ENCODE results near the gene MAFG. TPM values are rescaled to one million over a fixed set of nuclear protein-coding genes. Genes with fewer than 3 reads are reported as not detected.
A peak's percentile ranks its signal among the peaks of the same experiment; 100 is the strongest.

MAFG gene
- total RNA-seq, 1 donor from 2014 or later = 35.8 TPM

DNA sequence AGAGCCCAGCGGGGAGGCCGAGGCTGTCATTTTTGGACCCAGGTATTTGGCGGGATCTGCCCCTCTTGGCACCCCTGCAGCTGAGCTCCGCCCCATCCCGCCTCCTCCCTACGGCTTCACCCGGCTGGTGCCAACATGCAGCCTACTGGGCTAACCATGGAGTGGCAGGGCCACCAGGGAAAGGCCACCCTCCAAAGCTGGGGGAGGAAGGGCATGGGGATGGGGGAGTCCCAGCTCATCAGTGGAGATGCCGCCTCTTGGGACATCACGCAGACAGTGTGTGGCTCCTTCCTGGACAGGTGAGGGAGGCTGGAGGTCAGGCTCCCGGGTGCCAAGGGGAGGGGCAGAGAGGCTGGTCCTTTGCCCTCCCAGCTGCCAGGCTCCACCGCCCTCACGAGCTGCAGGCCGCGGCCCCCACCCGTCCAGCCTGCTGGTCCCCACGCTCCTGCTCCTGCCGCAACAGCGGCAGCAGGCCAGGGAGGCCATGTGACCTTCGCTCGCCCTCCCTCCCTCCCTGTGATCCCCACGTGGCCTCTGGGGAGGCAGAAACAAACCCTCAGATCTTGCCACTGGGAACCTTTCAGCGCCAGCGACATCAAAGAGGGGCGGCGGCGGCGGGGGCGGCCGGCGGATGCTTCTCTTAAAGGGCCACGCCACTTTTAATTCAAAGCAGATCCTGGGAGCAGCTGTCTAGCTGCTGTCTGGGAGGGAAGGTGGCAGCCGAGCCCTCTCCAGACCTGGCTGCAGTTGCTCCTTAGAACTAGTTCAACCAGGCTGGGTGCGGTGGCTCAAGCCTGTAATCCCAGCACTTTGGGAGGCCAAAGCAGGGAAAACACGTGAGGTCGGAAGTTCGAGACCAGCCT is 40.2 kb upstream of the MAFG start:
- Mint-ChIP-seq H3K9me3 (ENCODE audit: unreplicated experiment) (peaks cover 5% of the 10 kb centered on the region), H3K27me3 (ENCODE audit: low read depth, unreplicated experiment) (peaks cover 12% of the 10 kb centered on the region), H3K36me3 (ENCODE audit: low read depth, unreplicated experiment) (no peaks in the 10 kb centered on the region), H3K27ac (ENCODE audit: unreplicated experiment) (peak overlapping the region; percentile 26), H3K4me1 (ENCODE audit: low read depth, unreplicated experiment) (peaks cover 2% of the 10 kb centered on the region), H3K4me3 (ENCODE audit: unreplicated experiment) (no peak overlapping the region)
- FAIRE-seq = no peak
- peak; percentile 36 for DNase-seq (ENCODE audit: low read depth)
- Histone ChIP-seq H3K9ac (ENCODE audit: low read length) (no peak overlapping the region), H3K4me3 (ENCODE audit: insufficient read depth, low read depth, low read length) (no peak overlapping the region), H2AFZ (ENCODE audit: low read depth, low read length) (peak overlapping the region; percentile 52), H3K4me1 (ENCODE audit: insufficient read depth, low read length) (peaks cover 7% of the 10 kb centered on the region), H4K20me1 (ENCODE audit: insufficient read depth, low read length) (no peaks in the 10 kb centered on the region), H3K27me3 (ENCODE audit: insufficient read depth, low read length) (peaks cover 21% of the 10 kb centered on the region), H3K79me2 (ENCODE audit: insufficient read depth, low read length) (no peaks in the 10 kb centered on the region), H3K9me3 (ENCODE audit: insufficient read depth, low read depth, low read length) (no peaks in the 10 kb centered on the region), H3K27ac (ENCODE audit: low read depth, low read length) (no peak overlapping the region), H3K4me2 (ENCODE audit: low read length) (peak overlapping the region; percentile 68), H3K36me3 (ENCODE audit: insufficient read depth, low read length) (no peaks in the 10 kb centered on the region)
- TF ChIP-seq EZH2 (IDR thresholded peaks at IDR 0.05; ENCODE audit: insufficient read depth, low read length) = no peak
- TF ChIP-seq, protein P1, sequence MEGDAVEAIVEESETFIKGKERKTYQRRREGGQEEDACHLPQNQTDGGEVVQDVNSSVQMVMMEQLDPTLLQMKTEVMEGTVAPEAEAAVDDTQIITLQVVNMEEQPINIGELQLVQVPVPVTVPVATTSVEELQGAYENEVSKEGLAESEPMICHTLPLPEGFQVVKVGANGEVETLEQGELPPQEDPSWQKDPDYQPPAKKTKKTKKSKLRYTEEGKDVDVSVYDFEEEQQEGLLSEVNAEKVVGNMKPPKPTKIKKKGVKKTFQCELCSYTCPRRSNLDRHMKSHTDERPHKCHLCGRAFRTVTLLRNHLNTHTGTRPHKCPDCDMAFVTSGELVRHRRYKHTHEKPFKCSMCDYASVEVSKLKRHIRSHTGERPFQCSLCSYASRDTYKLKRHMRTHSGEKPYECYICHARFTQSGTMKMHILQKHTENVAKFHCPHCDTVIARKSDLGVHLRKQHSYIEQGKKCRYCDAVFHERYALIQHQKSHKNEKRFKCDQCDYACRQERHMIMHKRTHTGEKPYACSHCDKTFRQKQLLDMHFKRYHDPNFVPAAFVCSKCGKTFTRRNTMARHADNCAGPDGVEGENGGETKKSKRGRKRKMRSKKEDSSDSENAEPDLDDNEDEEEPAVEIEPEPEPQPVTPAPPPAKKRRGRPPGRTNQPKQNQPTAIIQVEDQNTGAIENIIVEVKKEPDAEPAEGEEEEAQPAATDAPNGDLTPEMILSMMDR (IDR thresholded peaks at IDR 0.05; ENCODE audit: insufficient read depth, low read depth, low read length) = no peak

DNA sequence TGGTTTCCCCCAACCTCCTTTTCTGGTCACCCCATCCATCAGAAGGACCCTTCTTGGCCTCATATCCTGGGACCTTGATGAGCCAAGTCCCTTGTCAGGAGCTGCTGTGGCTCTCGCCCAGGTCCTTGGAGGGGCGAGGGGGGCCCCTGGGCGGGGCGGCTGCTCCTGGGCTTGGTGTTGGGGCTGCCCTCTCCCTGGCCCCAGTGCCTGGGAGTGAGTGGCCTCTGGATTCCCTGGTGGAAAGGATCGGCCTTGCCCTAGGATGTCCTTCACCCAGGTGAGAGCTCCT is 39.7 kb upstream of the MAFG start:
- H3K9me3 Mint-ChIP-seq (ENCODE audit: unreplicated experiment) = peaks cover 1% of the 10 kb centered on the region
- Histone ChIP-seq H2AFZ (ENCODE audit: low read depth, low read length) (no peak overlapping the region), H3K27me3 (ENCODE audit: insufficient read depth, low read length) (peaks cover 26% of the 10 kb centered on the region), H3K36me3 (ENCODE audit: insufficient read depth, low read length) (no peaks in the 10 kb centered on the region), H3K4me3 (ENCODE audit: insufficient read depth, low read depth, low read length) (no peak overlapping the region), H3K9me3 (ENCODE audit: insufficient read depth, low read depth, low read length) (no peaks in the 10 kb centered on the region), H3K79me2 (ENCODE audit: insufficient read depth, low read length) (no peaks in the 10 kb centered on the region), H3K4me1 (ENCODE audit: insufficient read depth, low read length) (peaks cover 7% of the 10 kb centered on the region), H3K27ac (ENCODE audit: low read depth, low read length) (no peak overlapping the region), H3K9ac (ENCODE audit: low read length) (no peak overlapping the region), H4K20me1 (ENCODE audit: insufficient read depth, low read length) (no peaks in the 10 kb centered on the region), H3K4me2 (ENCODE audit: low read length) (no peak overlapping the region)
- peaks cover 2% of the 10 kb centered on the region for H3K4me1 Mint-ChIP-seq (ENCODE audit: low read depth, unreplicated experiment)
- FAIRE-seq = no peak
- no peak overlapping the region for H3K27ac Mint-ChIP-seq (ENCODE audit: unreplicated experiment)
- DNase-seq (ENCODE audit: low read depth) = no peak
- peaks cover 14% of the 10 kb centered on the region for H3K27me3 Mint-ChIP-seq (ENCODE audit: low read depth, unreplicated experiment)
- H3K36me3 Mint-ChIP-seq (ENCODE audit: low read depth, unreplicated experiment) = no peaks in the 10 kb centered on the region
- TF ChIP-seq, protein P1 (IDR thresholded peaks at IDR 0.05; ENCODE audit: insufficient read depth, low read depth, low read length) = no peak
- no peak for TF ChIP-seq EZH2 (IDR thresholded peaks at IDR 0.05; ENCODE audit: insufficient read depth, low read length)
- H3K4me3 Mint-ChIP-seq (ENCODE audit: unreplicated experiment) = no peak overlapping the region

Data from astrocyte (in vitro differentiated cells and primary cell).